ENCODE results near the gene KLB.
"Not testable (repeated sequence)": the region's sequence is repeated elsewhere in the genome, so short reads cannot be mapped to it uniquely, and the experiment has no call there.

KLB gene

GRCh38 chr4:39425297-39425696 lies 18.6 kb downstream of the KLB start:
- not testable (repeated sequence) for DNase-seq (ENCODE audit: low read depth in 2 of 2, low spot score in 1 of 2)

- no peak for DNase-seq (ENCODE audit: low read depth in 2 of 2, low spot score in 1 of 2)
Observed at GRCh38 chr4:39426728-39427127, 20.0 kb downstream of the KLB start.

DNA sequence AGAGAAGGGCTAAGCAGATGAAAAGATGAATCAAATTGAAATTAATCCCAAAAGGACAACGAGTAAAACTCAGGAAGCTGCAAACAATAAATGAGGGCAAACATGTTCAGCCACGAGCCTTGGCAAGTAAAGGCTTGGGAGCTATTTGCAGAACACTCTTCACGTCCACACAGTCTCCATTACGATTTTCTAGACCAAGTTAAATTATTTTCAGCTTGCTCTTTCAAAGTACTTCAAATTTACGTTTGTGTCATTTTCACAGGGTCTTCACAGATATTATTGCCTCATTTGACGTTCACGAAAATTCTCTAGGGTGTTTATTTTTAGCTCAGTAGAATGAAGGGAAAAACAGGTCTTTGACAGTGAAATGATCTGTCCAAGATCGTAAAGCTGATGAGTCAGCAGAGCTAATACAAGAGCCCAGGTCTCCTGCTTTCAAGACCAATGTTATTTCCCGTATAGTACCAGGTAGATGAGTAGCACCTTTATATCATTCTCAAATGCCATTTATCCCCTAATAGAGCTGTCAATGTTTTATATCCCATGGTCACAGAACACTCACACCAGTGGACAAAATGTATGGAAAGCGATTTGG lies 20.9 kb downstream of the KLB start:
- DNase-seq (ENCODE audit: low read depth in 2 of 2, low spot score in 1 of 2): no peak

DNA sequence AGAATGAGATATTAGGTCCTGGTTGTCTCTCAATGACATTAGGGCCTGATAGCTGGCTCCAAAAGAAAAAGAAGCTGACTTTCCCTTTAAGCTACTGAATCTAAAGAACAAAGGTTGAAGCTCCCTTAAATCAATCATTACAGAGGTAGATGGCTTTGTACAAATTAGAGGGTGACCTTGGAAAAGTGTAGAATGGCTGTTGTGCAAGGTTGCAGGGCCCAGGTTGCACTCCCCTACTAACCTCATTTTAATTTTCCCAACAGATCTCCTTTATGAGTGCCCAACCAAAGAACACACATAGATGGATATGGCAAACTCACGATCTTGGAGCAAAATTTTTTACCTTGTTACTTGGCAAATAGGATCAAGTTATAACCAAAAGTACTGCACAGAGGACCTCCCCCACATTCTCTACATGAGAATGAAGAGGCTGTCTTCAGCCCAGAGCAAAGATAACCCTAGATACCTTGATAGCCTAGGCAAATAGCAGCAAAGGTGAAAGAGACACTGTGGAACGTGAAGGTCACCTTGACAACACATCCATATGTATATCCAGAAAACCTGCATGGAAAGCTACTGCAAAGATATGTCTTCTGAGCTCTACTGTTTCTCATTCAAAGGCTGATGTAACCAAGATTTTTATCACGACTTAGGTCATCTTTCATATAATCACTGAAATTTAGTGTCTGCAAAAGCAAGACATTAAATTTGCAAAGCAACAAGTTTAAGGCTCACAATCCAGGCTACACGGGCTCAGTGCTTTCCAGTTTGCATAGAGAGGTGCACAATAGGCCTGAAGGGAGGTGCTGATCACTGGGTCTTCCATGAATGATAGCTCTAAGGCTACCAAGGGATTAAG lies 23.0 kb downstream of the KLB start:
- DNase-seq (ENCODE audit: low read depth in 2 of 2, low spot score in 1 of 2): no peak

- no peak for DNase-seq (ENCODE audit: low read depth in 2 of 2, low spot score in 1 of 2)
Observed at GRCh38 chr4:39433878-39434492, 27.3 kb downstream of the KLB start.

DNA sequence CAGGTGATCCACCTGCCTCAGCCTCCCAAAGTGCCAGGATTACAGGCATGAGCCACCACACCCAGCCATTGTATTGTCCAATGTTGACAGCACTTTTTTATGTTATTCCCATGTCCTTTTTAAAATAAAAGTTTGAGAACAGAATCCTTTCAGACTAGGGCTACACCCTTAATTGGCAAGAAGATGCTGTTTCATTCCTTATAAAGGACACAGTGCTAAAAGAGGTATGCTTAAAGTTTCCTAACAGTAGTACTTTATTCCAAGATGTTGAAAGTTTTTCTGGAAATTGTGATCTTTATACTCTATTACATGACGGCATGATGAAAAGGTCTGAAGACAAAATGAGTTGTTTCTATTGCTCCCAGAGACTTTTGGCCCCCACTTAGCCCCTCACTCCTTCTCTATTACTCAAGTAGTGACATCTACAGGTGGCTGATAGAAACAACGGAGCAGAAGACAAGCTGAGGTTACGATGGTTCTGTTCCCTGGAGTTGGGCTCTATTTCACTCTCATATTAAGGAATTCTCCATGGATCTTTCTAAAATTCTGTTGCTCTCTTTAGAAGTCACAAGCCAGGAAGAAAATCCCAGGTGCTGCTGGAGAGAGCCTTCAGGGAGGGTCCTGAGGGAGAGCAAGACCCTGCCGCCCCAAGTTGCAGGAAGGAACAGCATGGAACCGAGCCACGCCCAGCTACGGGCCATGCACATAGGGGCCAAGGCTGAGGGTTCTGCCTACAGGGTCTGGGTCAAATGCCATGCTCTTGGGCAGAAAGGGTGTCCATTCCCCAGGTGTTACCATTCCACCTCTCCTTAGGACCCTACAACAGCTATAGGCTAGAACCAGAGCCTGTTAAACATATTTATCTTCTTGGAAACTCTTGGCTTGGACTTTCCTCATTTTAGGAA lies 29.2 kb downstream of the KLB start:
- DNase-seq (ENCODE audit: low read depth in 2 of 2, low spot score in 1 of 2): no peak

DNA sequence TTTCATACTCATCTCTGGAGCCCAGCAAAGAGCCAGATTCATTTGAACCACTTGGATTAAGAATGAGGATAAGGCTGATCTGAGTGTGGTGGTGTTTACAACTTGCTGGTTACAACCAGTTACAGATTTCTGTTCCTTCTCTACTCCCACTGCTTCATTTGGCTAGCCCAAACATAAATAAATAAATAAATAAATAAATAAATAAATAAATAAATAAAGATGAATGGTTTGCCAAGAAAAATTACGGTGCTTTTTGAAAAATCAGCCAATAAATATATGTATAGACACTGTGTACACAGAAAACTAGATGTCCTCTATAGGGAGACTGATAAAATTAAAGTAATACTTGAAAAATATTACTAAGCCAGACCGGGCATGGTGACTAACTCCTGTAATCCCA lies 34.9 kb downstream of the KLB start:
- no peak for DNase-seq (ENCODE audit: low read depth in 2 of 2, low spot score in 1 of 2)

- DNase-seq (ENCODE audit: low read depth in 2 of 2, low spot score in 1 of 2): no peak
Observed at GRCh38 chr4:39442998-39443397, 36.3 kb downstream of the KLB start.

- DNase-seq (ENCODE audit: low read depth in 2 of 2, low spot score in 1 of 2): no peak
Observed at GRCh38 chr4:39446483-39446841, 39.7 kb downstream of the KLB start.

DNA sequence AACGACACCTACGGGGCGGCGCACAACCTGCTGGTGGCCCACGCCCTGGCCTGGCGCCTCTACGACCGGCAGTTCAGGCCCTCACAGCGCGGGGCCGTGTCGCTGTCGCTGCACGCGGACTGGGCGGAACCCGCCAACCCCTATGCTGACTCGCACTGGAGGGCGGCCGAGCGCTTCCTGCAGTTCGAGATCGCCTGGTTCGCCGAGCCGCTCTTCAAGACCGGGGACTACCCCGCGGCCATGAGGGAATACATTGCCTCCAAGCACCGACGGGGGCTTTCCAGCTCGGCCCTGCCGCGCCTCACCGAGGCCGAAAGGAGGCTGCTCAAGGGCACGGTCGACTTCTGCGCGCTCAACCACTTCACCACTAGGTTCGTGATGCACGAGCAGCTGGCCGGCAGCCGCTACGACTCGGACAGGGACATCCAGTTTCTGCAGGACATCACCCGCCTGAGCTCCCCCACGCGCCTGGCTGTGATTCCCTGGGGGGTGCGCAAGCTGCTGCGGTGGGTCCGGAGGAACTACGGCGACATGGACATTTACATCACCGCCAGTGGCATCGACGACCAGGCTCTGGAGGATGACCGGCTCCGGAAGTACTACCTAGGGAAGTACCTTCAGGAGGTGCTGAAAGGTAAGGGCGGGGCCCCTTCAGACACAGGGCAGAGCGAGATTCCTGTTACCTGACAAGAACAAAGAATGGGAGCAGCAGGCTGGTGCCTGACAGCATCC lies 40.3 kb downstream of the KLB start:
- DNase-seq (ENCODE audit: low read depth in 2 of 2, low spot score in 1 of 2): no peak

DNA sequence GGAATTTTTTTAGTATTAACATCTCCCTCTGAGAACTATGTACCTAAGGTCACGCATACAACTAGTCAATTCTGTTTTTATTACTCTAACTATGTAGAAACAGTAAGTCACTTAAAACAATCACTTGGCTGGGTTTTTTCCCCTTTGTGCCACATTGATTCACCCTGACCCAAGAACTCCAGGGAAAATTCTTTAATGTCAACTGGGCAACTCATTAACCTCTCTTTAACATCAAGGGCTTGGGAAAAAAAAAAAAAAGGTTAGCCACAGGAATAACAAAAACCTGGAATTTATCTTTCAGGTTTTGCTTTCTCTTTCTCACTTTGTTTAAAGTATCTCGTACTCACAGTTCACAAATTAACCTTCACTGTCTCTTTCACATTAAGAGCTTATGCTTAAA lies 43.9 kb downstream of the KLB start:
- no peak for DNase-seq (ENCODE audit: low read depth in 2 of 2, low spot score in 1 of 2)

DNA sequence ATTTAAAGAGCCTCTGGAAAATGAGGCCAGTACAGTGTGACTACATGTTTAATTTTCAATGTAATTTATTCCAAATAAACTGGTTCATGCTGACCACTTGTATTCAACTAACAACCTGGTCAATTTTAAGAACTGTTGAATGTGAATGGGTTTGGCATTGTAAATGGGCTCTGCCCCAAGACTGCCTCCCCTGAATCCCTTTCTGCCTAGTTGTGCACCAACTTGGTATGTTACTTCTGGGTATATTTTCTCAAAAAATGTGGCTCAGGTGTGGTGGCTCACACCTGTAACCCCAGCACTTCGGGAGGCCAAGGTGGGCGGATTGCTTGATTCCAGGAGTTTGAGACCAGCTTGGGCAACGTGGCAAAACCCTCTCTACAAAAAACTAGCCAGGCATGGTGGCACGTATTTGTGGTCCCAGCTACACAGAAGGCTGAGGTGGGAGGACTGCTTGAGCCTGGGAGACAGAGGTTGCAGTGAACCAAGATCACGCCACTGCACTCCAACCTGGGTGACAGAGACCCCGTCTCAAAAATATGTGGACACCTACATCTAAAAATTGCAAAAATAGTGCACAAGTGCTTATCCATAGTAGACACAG lies 44.8 kb downstream of the KLB start:
- DNase-seq (ENCODE audit: low read depth in 2 of 2, low spot score in 1 of 2): no peak

GRCh38 chr4:39452153-39452859 lies 45.6 kb downstream of the KLB start:
- no peak for DNase-seq (ENCODE audit: low read depth in 2 of 2, low spot score in 1 of 2)

- DNase-seq (ENCODE audit: low read depth in 2 of 2, low spot score in 1 of 2): no peak
Observed at GRCh38 chr4:39452860-39453587, 46.3 kb downstream of the KLB start.

GRCh38 chr4:39453738-39454137 lies 47.0 kb downstream of the KLB start:
- no peak for DNase-seq (ENCODE audit: low read depth in 2 of 2, low spot score in 1 of 2)

GRCh38 chr4:39455486-39455885 lies 48.8 kb downstream of the KLB start:
- DNase-seq (ENCODE audit: low read depth in 2 of 2, low spot score in 1 of 2): no peak

- no peak for DNase-seq (ENCODE audit: low read depth in 2 of 2, low spot score in 1 of 2)
Observed at GRCh38 chr4:39456946-39457763, 50.4 kb downstream of the KLB start.

DNA sequence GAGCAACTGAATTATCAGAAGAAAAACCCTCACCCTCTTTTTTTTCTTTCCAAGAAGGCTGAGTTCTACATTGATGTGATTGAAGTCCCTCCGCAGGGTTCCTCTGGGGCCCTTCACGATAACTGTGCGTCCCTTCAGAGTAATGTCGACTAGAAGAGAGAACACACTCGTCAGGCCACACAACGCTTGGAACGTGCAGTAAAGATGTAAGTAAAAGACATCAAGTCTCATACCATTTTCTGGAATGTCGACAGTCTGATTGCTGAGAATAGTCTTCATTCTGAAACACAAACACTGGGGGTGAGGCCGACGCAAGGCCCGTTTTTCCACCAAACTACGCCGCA lies 51.4 kb downstream of the KLB start:
- DNase-seq (ENCODE audit: low read depth in 2 of 2, low spot score in 1 of 2): not testable (repeated sequence)

All from stimulated activated CD8-positive, alpha-beta memory T cell treated with anti-CD3 and anti-CD28 coated beads, Interleukin-4, amount 100 ng/mL, for 1 hour (primary cell).